SJCRH30 (cell line): ENCODE measurements around the gene WNT9B. TPM values are rescaled to one million over a fixed set of nuclear protein-coding genes. Genes with fewer than 3 reads are reported as not detected.

Experiments used
- DNase-seq, 2 experiments: peaks; one replicate each; pipeline ENCODE4 v3.0.0-alpha.2; 2015 to 2020
- H3K27ac ChIP-seq: fragments of 250-450 bp; sonication (Bioruptor Pico); 2 replicates; pipeline ENCODE4 v1.5.1; 2020; ENCODE audit warnings: mild to moderate bottlenecking, moderate library complexity
- H3K27me3 ChIP-seq: fragments of 250-450 bp; sonication (Bioruptor Pico); 2 replicates; pipeline ENCODE4 v1.5.1; 2020; ENCODE audit warnings: mild to moderate bottlenecking, moderate library complexity
- H3K36me3 ChIP-seq: fragments of 250-450 bp; sonication (Bioruptor Pico); 2 replicates; pipeline ENCODE4 v1.5.1; 2020; ENCODE audit warnings: mild to moderate bottlenecking, moderate library complexity
- H3K4me1 ChIP-seq: fragments of 250-450 bp; sonication (Bioruptor Pico); 2 replicates; pipeline ENCODE4 v1.5.1; 2020; ENCODE audit warnings: mild to moderate bottlenecking, moderate library complexity
- H3K4me3 ChIP-seq: fragments of 250-450 bp; sonication (Bioruptor Pico); 2 replicates; pipeline ENCODE4 v1.5.1; 2020; ENCODE audit warnings: mild to moderate bottlenecking, moderate library complexity
- H3K9me3 ChIP-seq: fragments of 250-450 bp; sonication (Bioruptor Pico); replicated peaks from 2 replicates; pipeline ENCODE4 v1.5.1; 2020; ENCODE audit warnings: mild to moderate bottlenecking, moderate library complexity
- total RNA-seq: library from RNA; depleted of rRNA; stranded (reverse); fragments of >200 nt; shearing (Covaris generic); gene quantifications from 2 replicates; pipeline ENCODE4 v1.2.3, GENCODE V29; 2014

WNT9B gene
- total RNA-seq, 1 experiment from 2014 or later, result not detected

- no peaks in the 10 kb centered on the region for H3K27me3 ChIP-seq
- DNase-seq, result no peak
- H3K27ac ChIP-seq, result no peak overlapping the region
- no peaks in the 10 kb centered on the region; the same call in 1 of the 2 replicates for H3K4me1 ChIP-seq
- H3K9me3 ChIP-seq, result no peaks in the 10 kb centered on the region
- H3K4me3 ChIP-seq, result no peak overlapping the region
- no peaks in the 10 kb centered on the region for H3K36me3 ChIP-seq
Observed at GRCh38 chr17:46859996-46860395, 8.6 kb downstream of the WNT9B start.

- no peak for DNase-seq
- Histone ChIP-seq H3K9me3 (no peaks in the 10 kb centered on the region), H3K4me3 (no peak overlapping the region), H3K27me3 (no peaks in the 10 kb centered on the region), H3K36me3 (no peaks in the 10 kb centered on the region), H3K4me1 (no peaks in the 10 kb centered on the region; the same call in 1 of the 2 replicates), H3K27ac (no peak overlapping the region)
Observed at GRCh38 chr17:46862949-46863348, 11.6 kb downstream of the WNT9B start.

GRCh38 chr17:46863383-46864121 lies 12.2 kb downstream of the WNT9B start:
- Histone ChIP-seq H3K36me3 (no peaks in the 10 kb centered on the region), H3K27ac (no peak overlapping the region), H3K27me3 (no peaks in the 10 kb centered on the region), H3K4me1 (peaks cover under 1% of the 10 kb centered on the region; the same call in 1 of the 2 replicates), H3K9me3 (no peaks in the 10 kb centered on the region), H3K4me3 (no peak overlapping the region)
- DNase-seq, result no peak

GRCh38 chr17:46865100-46865499 lies 13.7 kb downstream of the WNT9B start:
- Histone ChIP-seq H3K27ac (no peak overlapping the region), H3K4me3 (no peak overlapping the region), H3K27me3 (no peaks in the 10 kb centered on the region), H3K9me3 (no peaks in the 10 kb centered on the region), H3K36me3 (no peaks in the 10 kb centered on the region), H3K4me1 (peaks cover 4% of the 10 kb centered on the region; the same call in 1 of the 2 replicates)
- peak; percentile 25 to 30 for DNase-seq

- DNase-seq, result no peak
- no peaks in the 10 kb centered on the region for H3K27me3 ChIP-seq
- no peaks in the 10 kb centered on the region for H3K36me3 ChIP-seq
- H3K4me3 ChIP-seq, result no peak overlapping the region
- peaks cover 4% of the 10 kb centered on the region; the same call in 1 of the 2 replicates for H3K4me1 ChIP-seq
- no peak overlapping the region for H3K27ac ChIP-seq
- H3K9me3 ChIP-seq, result no peaks in the 10 kb centered on the region
Observed at GRCh38 chr17:46866325-46866724, 14.9 kb downstream of the WNT9B start.

GRCh38 chr17:46866747-46867146 lies 15.4 kb downstream of the WNT9B start:
- no peak for DNase-seq
- Histone ChIP-seq H3K4me1 (peaks cover 4% of the 10 kb centered on the region; the same call in 1 of the 2 replicates), H3K36me3 (no peaks in the 10 kb centered on the region), H3K27ac (no peak overlapping the region), H3K27me3 (no peaks in the 10 kb centered on the region), H3K4me3 (no peak overlapping the region), H3K9me3 (no peaks in the 10 kb centered on the region)

- no peak overlapping the region; the same call in 1 of the 2 replicates for H3K27ac ChIP-seq
- H3K4me1 ChIP-seq, result peaks cover 4% of the 10 kb centered on the region; the same call in 1 of the 2 replicates
- no peaks in the 10 kb centered on the region for H3K36me3 ChIP-seq
- no peaks in the 10 kb centered on the region for H3K9me3 ChIP-seq
- H3K27me3 ChIP-seq, result no peaks in the 10 kb centered on the region
- DNase-seq, result peak; percentile 31 to 37
- no peak overlapping the region for H3K4me3 ChIP-seq
Observed at GRCh38 chr17:46868689-46869187, 17.4 kb downstream of the WNT9B start.

- H3K27me3 ChIP-seq, result no peaks in the 10 kb centered on the region
- peaks cover 4% of the 10 kb centered on the region; the same call in 1 of the 2 replicates for H3K4me1 ChIP-seq
- no peak for DNase-seq
- no peak overlapping the region for H3K4me3 ChIP-seq
- no peaks in the 10 kb centered on the region for H3K36me3 ChIP-seq
- H3K9me3 ChIP-seq, result no peaks in the 10 kb centered on the region
- no peak overlapping the region; the same call in 1 of the 2 replicates for H3K27ac ChIP-seq
Observed at GRCh38 chr17:46869296-46869695, 17.9 kb downstream of the WNT9B start.

- Histone ChIP-seq H3K36me3 (no peaks in the 10 kb centered on the region), H3K27me3 (no peaks in the 10 kb centered on the region), H3K27ac (no peak overlapping the region), H3K4me3 (no peak overlapping the region), H3K9me3 (no peaks in the 10 kb centered on the region), H3K4me1 (peaks cover 4% of the 10 kb centered on the region; the same call in 1 of the 2 replicates)
- DNase-seq, result no peak
Observed at GRCh38 chr17:46869975-46870803, 18.8 kb downstream of the WNT9B start.

- Histone ChIP-seq H3K4me3 (no peak overlapping the region), H3K9me3 (no peaks in the 10 kb centered on the region), H3K36me3 (no peaks in the 10 kb centered on the region), H3K4me1 (peaks cover 4% of the 10 kb centered on the region; the same call in 1 of the 2 replicates), H3K27me3 (no peaks in the 10 kb centered on the region), H3K27ac (no peak overlapping the region)
- DNase-seq, result no peak
Observed at GRCh38 chr17:46872421-46872820, 21.0 kb downstream of the WNT9B start.

- peaks cover 4% of the 10 kb centered on the region for H3K27me3 ChIP-seq
- H3K36me3 ChIP-seq, result no peaks in the 10 kb centered on the region
Observed at GRCh38 chr17:46873941-46874645, 22.7 kb downstream of the WNT9B start.

GRCh38 chr17:46874906-46875305 lies 23.5 kb downstream of the WNT9B start:
- no peaks in the 10 kb centered on the region for H3K9me3 ChIP-seq
- H3K27me3 ChIP-seq, result peaks cover 7% of the 10 kb centered on the region
- H3K27ac ChIP-seq, result no peak overlapping the region
- H3K4me1 ChIP-seq, result no peaks in the 10 kb centered on the region
- DNase-seq, result no peak
- no peaks in the 10 kb centered on the region for H3K36me3 ChIP-seq
- H3K4me3 ChIP-seq, result no peak overlapping the region

More at GRCh38 chr17:46873941-46874645, 22.7 kb downstream of the WNT9B start:
- Histone ChIP-seq H3K4me1 (no peaks in the 10 kb centered on the region), H3K4me3 (no peak overlapping the region), H3K9me3 (no peaks in the 10 kb centered on the region), H3K27ac (no peak overlapping the region)
- no peak for DNase-seq

- Histone ChIP-seq H3K36me3 (no peaks in the 10 kb centered on the region), H3K9me3 (no peaks in the 10 kb centered on the region), H3K4me3 (no peak overlapping the region), H3K27ac (no peak overlapping the region), H3K4me1 (no peaks in the 10 kb centered on the region), H3K27me3 (peaks cover 7% of the 10 kb centered on the region)
- no peak for DNase-seq
Observed at GRCh38 chr17:46875849-46876352, 24.5 kb downstream of the WNT9B start.

GRCh38 chr17:46876353-46876887 lies 25.0 kb downstream of the WNT9B start:
- H3K27ac ChIP-seq, result no peak overlapping the region
- peaks cover 7% of the 10 kb centered on the region for H3K27me3 ChIP-seq
- no peaks in the 10 kb centered on the region for H3K4me1 ChIP-seq
- H3K9me3 ChIP-seq, result no peaks in the 10 kb centered on the region
- H3K36me3 ChIP-seq, result no peaks in the 10 kb centered on the region
- H3K4me3 ChIP-seq, result no peak overlapping the region
- DNase-seq, result no peak
